HG03025 (cell line): Measurements from ENCODE around the gene CCL28.
"Not testable (repeated sequence)": the region's sequence is repeated elsewhere in the genome, so short reads cannot be mapped to it uniquely, and the experiment has no call there.

Source experiments
- ATAC-seq: cut with Tn5 transposase; IDR thresholded peaks from one replicate; pipeline ENCODE4 v1.9.1; 2021; ENCODE audit warnings: mild to moderate bottlenecking, moderate library complexity; ENCODE audit not compliant: unreplicated experiment, low FRiP score

CCL28 gene, protein sequence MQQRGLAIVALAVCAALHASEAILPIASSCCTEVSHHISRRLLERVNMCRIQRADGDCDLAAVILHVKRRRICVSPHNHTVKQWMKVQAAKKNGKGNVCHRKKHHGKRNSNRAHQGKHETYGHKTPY

GRCh38 chr5:43412156-43412555, at the start of gene CCL28:
TSS of gene CCL28 (minus strand) at chr5:43412391. CDS start at chr5:43412316, 75 bp downstream.
- no peak for ATAC-seq

DNA sequence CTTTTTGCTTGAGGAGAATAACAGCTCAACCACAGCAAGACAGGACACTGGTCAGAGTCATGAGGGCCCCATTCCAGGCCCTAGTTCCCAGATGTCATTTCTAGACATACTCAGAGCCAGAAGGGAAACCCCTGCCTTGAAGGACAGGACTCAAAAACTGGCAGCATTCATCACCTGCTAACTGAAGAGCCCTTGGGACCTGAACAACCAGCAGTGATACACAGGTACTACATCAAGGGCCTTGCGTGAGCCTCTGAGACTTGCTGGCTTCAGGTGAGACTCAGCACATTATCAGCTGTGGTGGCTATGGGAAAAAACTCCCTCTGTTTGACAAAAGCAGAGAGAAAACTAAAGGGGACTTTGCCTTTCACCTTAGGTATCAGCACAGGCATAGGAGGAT, 48.9 kb upstream of the CCL28 start:
- no peak for ATAC-seq

- no peak for ATAC-seq
Measured at GRCh38 chr5:43456556-43456955, 44.4 kb upstream of the CCL28 start.

- not testable (repeated sequence) for ATAC-seq
Measured at GRCh38 chr5:43441575-43441974, 29.4 kb upstream of the CCL28 start.

DNA sequence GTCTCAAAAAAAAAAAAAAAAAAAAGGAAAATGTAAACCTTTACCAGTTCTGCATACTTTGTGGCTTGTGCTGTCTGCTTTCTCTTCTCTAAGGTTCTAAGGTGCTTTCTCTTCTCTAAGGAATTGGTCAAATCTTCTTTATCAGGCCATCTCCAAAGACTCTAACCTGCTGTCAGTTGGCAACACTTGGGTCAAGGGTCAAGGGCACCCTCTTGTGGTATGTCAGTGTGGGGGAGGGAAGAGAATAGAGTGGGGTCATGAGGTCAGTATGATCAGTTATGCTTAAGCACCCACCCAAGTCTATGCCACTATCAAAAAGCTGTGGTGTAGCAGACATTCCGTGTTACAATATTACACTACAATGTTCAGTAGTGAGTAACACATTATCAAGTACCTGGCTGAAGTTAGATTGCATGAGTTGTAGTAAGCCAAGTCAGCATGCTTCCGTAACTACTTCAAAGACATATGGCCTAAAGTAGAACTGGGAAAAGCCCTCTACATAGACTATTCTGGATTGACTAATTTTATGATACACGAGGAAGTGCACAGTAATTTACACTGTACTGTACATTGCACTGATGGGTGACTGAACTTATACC, 25.0 kb upstream of the CCL28 start:
- ATAC-seq: no peak

DNA sequence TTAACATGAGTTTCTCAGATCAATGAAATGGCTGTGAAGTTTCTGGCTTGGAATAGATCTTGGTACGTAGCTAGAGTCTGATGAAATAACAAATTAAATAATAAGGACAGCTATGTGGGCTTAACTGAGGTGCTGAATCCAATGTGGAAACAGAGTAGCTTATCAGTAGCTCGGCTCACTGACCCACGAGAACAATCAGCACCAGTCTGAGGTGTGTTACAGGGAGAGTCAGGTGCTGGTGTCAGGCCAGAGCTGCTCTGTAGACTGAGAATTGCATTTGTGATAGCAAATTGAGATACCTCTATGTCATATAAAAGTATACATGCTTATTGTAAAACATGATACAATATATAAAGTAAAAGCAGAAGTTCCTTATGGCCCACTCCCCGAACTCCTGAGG, 21.2 kb upstream of the CCL28 start:
- no peak for ATAC-seq

DNA sequence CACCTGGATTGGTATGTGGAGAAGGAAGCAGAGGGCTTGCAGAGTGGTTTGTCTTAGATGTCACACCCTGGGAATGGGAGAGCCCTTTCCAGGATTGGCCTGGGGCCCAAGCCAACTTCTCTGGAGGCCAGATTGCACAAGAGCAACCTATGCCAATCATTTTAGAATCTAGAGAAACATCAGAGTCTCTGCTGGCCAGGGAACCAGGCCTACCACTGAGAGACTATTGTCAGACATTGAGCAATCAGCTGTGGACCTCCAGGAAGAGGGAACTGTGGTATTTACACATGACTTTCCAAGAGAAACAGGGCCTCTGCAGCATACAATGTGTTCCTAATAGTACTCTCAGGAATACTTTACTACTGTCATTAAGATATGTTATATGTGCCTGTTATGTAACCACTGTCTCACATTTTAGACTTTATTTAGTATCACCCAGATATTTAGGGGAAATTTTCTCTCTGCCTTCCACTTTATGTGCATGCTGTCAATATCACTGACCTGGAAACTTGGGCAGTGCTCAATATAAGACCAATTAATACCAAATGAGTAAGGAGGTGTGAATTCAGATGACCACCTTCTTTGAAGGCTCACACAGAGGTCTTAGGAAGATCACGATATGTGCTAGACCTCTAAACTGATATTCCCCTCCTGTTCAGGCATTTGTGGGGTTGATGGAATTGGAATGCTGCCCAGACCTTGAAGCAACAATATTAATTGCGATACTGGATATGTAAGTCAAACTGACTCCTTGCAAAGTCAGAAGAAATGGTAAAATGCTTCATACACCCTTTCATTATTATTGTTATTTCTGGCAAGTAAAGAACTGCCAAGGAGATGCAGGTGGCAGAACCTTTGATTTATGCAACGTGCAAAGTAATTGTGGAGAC, 20.5 kb upstream of the CCL28 start:
- ATAC-seq: no peak

- ATAC-seq: no peak
Measured at GRCh38 chr5:43429706-43430105, 17.5 kb upstream of the CCL28 start.

DNA sequence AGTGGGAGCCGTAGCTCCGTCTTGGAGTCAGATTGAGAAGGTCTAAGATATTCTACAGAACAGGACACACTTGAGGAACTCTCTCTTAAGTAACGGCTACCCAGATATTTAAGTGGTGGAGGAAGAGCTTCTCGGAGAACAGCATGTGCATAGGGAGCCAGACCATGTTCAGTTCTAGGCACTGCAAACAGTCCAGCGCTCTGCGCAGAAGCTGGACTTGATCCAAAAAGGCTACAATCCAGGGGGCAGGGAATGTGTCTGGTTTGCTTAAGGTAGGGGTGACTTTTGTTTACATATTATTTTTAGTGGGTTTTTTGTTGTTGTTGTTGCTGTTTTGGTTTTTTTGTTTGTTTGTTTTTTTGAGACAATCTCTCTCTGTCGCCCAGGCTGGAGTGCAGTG, 16.8 kb upstream of the CCL28 start:
- no peak for ATAC-seq

GRCh38 chr5:43427306-43427705, 15.1 kb upstream of the CCL28 start:
- no peak for ATAC-seq

DNA sequence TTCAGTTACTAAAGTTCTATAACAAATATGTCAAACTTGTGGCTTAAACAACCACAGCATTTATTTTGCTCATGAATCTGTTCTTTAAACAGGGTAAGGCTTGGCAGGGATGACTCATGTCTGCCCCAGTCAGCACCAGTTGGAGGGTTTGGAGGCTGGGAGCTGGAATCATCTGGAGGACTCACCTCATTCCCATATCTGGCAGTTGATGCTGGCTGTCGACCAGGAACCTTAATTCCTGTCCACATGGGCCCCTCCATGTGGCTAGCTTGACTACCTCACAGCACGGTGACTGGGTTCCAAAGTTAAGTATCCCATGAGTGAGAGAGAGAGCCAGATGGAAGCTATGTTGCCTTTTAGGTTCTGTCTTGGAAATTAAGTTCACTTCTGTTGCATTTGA, 13.8 kb upstream of the CCL28 start:
- ATAC-seq: no peak

DNA sequence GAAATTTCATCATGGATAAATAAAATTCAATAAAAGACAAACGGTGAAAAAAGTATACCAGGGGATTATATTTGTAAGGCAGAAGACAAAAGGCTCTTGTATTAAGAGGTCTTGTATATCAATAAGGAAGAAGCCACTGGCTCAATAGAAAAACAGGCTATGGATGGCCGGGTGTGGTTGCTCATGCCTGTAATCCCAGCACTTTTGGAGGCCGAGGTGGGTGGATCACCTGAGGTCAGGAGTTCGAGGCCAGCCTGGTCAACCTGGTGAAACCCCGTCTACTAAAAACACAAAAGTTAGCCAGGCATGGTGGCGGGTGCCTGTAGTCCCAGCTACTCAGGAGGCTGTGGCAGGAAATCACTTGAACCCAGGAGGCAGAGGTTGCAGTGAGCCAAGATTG, 10.9 kb upstream of the CCL28 start:
- not testable (repeated sequence) for ATAC-seq

DNA sequence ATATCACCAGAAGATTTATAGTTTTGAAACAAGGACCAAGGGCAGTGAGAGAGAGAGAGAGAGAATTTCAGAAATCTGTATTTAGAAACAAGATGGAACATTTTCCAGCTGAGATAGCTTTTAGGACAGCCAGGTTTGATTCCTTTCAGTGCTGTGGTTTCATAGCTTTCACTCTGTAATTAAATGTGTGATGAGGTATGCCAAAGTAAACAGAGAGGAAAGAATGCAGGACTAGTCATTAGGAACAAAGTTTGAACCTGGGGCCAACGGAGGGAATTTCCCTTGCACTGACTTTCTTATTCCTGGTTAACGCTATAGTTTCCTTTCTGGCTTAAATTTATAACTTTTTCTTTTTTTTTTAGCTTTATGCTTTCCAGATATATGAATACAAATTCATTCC, 10.0 kb upstream of the CCL28 start:
- no peak for ATAC-seq

DNA sequence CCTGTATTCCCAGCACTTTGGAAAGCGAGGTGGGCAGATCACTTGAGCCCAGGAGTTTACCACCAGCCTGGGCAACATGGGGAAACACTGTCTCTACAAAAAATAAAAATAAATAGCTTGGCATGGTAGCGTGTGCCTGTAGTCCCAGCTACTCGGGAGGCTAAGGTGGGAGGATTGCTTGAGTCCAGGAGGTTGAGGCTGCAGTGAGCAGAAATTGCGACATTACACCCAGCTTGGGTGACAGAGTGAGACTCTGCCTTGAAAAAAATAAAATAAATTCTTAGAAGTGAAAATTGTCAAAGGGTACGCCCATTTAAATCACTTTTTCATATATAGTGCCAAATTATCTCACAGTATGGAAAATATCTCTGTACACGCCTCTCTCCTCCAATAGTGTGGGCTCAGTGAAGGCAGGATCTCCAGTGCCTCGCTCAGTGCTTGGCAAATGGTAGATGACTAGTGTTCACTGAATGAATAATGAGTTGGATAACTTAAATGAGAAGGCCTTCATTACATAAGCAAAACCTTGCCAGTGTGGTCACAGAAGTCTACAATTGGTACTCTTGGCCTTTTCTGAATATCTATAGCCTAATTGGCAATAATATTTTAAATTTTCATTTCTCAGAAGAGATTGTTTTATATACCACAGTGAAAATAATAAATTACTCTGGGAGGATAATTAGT, 9.4 kb upstream of the CCL28 start:
- ATAC-seq: no peak

- ATAC-seq: no peak
Measured at GRCh38 chr5:43420241-43420640, 8.1 kb upstream of the CCL28 start.

DNA sequence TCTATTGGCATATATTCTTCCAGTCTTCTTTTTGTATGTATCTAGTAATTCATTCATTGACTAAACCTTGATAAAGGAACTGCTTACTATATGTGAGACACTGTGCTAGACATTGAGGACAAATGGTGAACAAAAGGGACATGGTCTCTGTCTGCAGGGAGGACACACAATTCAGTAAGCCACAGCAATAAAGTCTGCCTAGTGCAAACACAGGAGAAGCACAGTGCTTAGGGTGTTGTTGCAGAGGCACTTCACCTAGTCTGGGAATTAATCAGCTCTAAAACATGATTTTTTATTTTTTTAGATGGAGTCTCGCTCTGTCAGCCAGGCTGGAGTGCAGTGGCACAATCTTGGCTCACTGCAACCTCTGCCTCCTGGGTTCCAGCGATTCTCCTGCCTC, 6.4 kb upstream of the CCL28 start:
- no peak for ATAC-seq

DNA sequence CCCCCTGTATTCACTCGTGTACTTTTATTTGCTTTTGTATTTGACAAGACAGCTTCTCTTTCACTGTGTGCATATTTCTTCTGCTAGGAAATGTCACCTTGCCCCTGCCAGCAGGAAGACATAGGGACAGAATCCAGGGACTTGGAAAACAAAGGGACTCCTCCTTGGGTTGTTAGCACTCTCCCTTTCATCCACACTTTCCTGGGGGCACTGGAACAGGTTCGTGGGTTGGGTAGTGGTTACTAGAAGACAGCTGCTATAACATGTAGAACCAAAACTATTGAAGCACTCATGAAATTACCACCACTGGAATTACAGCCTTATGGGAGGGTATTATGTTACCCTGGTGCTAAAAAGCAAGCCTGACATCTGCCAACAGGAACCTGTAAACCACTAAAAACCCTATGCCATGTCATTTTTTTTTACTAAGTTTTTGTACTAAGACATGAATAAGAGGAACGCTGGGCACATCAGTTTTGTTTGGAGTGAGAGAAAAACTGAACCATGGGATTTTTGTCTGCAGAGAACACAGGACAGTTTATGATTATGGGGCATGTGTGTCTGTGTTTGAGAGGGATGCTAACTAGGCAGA, 4.7 kb upstream of the CCL28 start:
- no peak for ATAC-seq

GRCh38 chr5:43415935-43416802, 4.0 kb upstream of the CCL28 start:
- ATAC-seq: no peak

DNA sequence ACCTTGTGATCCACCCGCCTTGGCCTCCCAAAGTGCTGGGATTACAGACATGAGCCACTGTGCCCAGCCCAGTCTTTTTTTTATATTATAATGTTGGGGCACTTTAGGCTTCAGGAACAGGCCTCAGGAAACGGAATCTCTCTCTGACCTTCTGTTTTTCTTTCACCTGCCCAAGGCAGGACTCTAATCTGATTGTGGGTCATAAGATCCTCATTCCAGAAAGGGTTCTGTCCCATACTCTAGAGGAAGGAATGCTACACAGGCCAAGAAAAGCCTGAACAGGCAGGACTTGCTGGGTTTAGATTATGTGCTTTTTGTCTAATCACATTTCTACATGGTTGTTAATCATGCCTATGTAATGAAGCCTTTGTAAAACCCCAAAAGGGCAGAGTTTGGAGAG, 1.8 kb upstream of the CCL28 start:
- no peak for ATAC-seq

DNA sequence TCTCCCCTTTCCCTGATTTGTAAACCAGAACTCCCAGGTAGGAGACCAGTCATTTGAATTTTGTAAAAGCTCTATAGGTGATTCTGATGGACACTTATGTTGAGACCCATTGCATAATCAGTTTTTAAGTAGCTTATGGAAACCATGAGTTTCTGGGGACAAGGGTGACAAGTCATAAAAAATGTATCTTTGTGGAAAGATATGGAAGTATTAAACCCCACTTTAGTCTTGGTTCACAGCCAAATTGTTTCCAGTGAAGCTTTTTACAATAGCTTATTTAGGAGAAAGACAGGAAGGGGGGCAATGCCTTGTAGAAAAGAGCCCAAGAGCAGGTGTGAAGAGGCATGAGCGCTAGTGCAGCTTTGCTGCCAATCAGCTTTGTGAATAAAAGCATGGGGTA, 453 bp upstream of the CCL28 start:
- ATAC-seq: no peak
